Tibial nerve (tissue), 4 donors: ENCODE data around the gene DEFB125.
"Not testable (repeated sequence)": the region's sequence is repeated elsewhere in the genome, so short reads cannot be mapped to it uniquely, and the experiment has no call there.

Experiments
- EP300 ChIP-seq, 2 donors: sonication (generic); formaldehyde crosslinking; IDR thresholded peaks; one replicate each; pipeline ENCODE4 v1.6.1; 2017; ENCODE audit warnings: antibody characterized with exemption in 2 of 2, mild to moderate bottlenecking in 1 of 2
- POLR2A ChIP-seq, 2 donors: fragments of 450-650 bp; IDR thresholded peaks; one replicate each; pipeline ENCODE4 v1.6.1; 2017; ENCODE audit warnings: antibody characterized with exemption in 2 of 2, mild to moderate bottlenecking in 2 of 2, moderate library complexity in 2 of 2
- TF ChIP-seq, protein P1 (sequence below), 5 experiments: fragments of 200-600 bp in 3 of 5; fragments of 450-650 bp in 2 of 5; sonication (generic) in 3 of 5; IDR thresholded peaks; one replicate each; pipeline ENCODE4 v1.5.1; 2016 to 2019; ENCODE audit warnings: antibody characterized with exemption in 5 of 5, mild to moderate bottlenecking in 3 of 5, moderate library complexity in 2 of 5

DNA sequence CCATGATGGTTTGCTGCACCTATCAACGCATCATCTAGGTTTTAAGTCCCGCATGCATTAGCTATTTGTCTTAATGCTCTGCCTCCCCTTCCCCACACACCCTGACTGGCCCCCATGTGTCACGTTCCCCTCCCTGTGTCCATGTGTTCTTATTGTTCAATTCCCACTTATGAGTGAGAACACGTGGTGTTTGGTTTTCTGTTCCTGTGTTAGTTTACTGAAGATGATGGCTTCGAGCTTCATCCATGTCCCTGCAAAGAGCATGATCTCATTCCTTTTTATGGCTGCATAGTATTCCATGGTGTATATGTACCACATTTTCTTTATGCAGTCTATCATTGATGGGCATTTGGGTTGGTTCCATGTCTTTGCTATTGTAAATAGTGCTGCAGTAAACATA is 10.2 kb downstream of the DEFB125 start:
- TF ChIP-seq, protein P1, sequence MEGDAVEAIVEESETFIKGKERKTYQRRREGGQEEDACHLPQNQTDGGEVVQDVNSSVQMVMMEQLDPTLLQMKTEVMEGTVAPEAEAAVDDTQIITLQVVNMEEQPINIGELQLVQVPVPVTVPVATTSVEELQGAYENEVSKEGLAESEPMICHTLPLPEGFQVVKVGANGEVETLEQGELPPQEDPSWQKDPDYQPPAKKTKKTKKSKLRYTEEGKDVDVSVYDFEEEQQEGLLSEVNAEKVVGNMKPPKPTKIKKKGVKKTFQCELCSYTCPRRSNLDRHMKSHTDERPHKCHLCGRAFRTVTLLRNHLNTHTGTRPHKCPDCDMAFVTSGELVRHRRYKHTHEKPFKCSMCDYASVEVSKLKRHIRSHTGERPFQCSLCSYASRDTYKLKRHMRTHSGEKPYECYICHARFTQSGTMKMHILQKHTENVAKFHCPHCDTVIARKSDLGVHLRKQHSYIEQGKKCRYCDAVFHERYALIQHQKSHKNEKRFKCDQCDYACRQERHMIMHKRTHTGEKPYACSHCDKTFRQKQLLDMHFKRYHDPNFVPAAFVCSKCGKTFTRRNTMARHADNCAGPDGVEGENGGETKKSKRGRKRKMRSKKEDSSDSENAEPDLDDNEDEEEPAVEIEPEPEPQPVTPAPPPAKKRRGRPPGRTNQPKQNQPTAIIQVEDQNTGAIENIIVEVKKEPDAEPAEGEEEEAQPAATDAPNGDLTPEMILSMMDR (IDR thresholded peaks at IDR 0.05) = not testable (repeated sequence)
- not testable (repeated sequence) for TF ChIP-seq EP300, POLR2A (IDR thresholded peaks at IDR 0.05)
